ENCODE measurements around the gene TMEM225B. TPM values are rescaled to one million over a fixed set of nuclear protein-coding genes. Genes with fewer than 3 reads are reported as not detected.
"Not testable (repeated sequence)": the region's sequence is repeated elsewhere in the genome, so short reads cannot be mapped to it uniquely, and the experiment has no call there.

TMEM225B gene
- 1.6 TPM in 1 of 2 replicates, not detected in the other for total RNA-seq (2014; rRNA removed; shearing (Covaris generic); ENCODE audit: low replicate concordance)

DNA sequence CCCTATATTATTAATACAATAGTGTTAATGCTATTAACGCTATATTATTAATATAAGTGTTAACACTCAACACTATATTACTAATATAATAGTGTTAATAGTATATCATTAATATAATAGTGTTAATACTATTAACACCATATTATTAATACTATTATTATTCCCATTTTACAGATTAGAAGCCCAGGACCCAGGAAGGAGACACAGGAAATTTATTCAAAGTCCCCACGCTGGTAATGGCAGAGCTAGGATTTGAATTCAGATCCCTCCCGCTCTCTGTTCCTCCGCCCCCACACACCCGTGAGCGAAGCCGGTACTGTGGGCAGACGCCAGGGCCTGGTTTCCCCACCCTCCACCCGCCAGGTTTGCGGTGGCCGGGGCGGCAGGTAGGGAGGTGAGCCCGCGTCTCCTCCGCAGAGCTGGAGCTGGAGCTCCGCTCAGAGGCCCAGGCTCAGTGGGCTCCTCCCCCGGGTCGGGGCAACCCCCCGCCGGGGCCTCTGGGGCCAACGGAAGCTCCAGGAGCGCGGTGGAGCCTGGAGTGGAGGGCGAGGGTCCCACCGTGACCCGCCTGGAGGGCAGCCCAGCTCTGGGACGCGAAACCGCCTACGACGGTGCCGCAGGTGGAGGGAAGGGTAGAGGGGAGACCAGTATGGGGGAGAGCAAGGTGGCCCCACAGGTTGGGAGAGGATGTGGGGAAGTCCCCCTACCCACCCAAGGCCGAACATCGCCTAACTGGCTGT is at the start of gene TMEM225B:
TSS of gene TMEM225B (plus strand) at position 506 of the 740 bp plus-strand sequence. CDS start 6,122 bp downstream, outside the sequence.
- DNase-seq, result no peak
- Histone ChIP-seq H2AFZ (ENCODE audit: low read length) (no peak within 1 kb of the TSS), H3K9ac (ENCODE audit: low read length) (no peak within 1 kb of the TSS)

GRCh38 chr7:99549545-99549944 is 48.5 kb upstream of the TMEM225B start:
- DNase-seq; H3K27ac ChIP-seq (ENCODE audit: low read length); H3K4me2 ChIP-seq (ENCODE audit: low read depth, low read length, poor library complexity, severe bottlenecking); H3K9me2 ChIP-seq (replicated peaks; ENCODE audit: insufficient read depth, low read length); H4K20me1 ChIP-seq (ENCODE audit: insufficient read depth, low read depth, low read length); H3K9ac ChIP-seq (ENCODE audit: low read length); H3K27me3 ChIP-seq (ENCODE audit: low read length); H3K4me3 ChIP-seq (ENCODE audit: low read length); H2AFZ ChIP-seq (ENCODE audit: low read length); H3K9me3 ChIP-seq (ENCODE audit: low read length): not testable (repeated sequence)
- Histone ChIP-seq H3K36me3 (ENCODE audit: insufficient read depth, low read length) (peaks cover 24% of the 10 kb centered on the region), H3K4me1 (ENCODE audit: low read length) (peaks cover 19% of the 10 kb centered on the region), H3K79me2 (ENCODE audit: low read length) (peaks cover 18% of the 10 kb centered on the region)

More for the DNA sequence above, at the start of gene TMEM225B:
- Histone ChIP-seq H3K9me3 (ENCODE audit: low read length) (no peaks in the 10 kb centered on the region), H3K79me2 (ENCODE audit: low read length) (no peaks in the 10 kb centered on the region), H3K27me3 (ENCODE audit: low read length) (no peaks in the 10 kb centered on the region), H3K9me2 (replicated peaks; ENCODE audit: insufficient read depth, low read length) (no peaks in the 10 kb centered on the region), H3K4me3 (ENCODE audit: low read length) (no peak within 1 kb of the TSS), H3K36me3 (ENCODE audit: insufficient read depth, low read length) (no peaks in the 10 kb centered on the region), H3K27ac (ENCODE audit: low read length) (no peak within 1 kb of the TSS), H4K20me1 (ENCODE audit: insufficient read depth, low read depth, low read length) (no peaks in the 10 kb centered on the region), H3K4me2 (ENCODE audit: low read depth, low read length, poor library complexity, severe bottlenecking) (no peak within 1 kb of the TSS), H3K4me1 (ENCODE audit: low read length) (no peaks in the 10 kb centered on the region)

DNA sequence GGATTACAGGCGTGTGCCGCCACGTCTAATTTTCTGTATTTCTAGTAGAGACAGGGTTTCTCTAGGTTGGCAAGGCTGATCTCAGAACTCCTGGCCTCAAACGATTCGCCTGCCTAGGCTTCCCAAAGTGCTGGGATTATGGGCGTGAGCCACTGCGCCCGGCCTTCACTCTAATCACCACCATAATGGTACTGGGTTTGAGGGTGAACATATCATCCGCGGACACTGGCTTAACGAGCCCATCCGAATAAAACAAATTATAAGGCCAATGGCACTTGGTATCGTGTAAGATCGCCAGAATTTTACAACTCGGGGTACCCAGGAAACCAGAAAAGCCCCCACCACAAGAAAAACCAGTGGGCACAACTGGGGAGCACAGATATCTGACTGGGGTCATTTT is 46.7 kb upstream of the TMEM225B start:
- H3K9me2 ChIP-seq (replicated peaks; ENCODE audit: insufficient read depth, low read length), result no peaks in the 10 kb centered on the region
- H4K20me1 ChIP-seq (ENCODE audit: insufficient read depth, low read depth, low read length), result no peaks in the 10 kb centered on the region
- H3K9ac ChIP-seq (ENCODE audit: low read length), result peak overlapping the region; percentile 90
- H3K4me2 ChIP-seq (ENCODE audit: low read depth, low read length, poor library complexity, severe bottlenecking), result peak overlapping the region; percentile 86
- H3K4me3 ChIP-seq (ENCODE audit: low read length), result peak overlapping the region; percentile 87
- H3K4me1 ChIP-seq (ENCODE audit: low read length), result peaks cover 20% of the 10 kb centered on the region
- no peak overlapping the region for H3K27ac ChIP-seq (ENCODE audit: low read length)
- peaks cover 31% of the 10 kb centered on the region for H3K36me3 ChIP-seq (ENCODE audit: insufficient read depth, low read length)
- no peak for DNase-seq
- peaks cover 9% of the 10 kb centered on the region for H3K9me3 ChIP-seq (ENCODE audit: low read length)
- no peaks in the 10 kb centered on the region for H3K27me3 ChIP-seq (ENCODE audit: low read length)
- no peak overlapping the region for H2AFZ ChIP-seq (ENCODE audit: low read length)
- peaks cover 23% of the 10 kb centered on the region for H3K79me2 ChIP-seq (ENCODE audit: low read length)

DNA sequence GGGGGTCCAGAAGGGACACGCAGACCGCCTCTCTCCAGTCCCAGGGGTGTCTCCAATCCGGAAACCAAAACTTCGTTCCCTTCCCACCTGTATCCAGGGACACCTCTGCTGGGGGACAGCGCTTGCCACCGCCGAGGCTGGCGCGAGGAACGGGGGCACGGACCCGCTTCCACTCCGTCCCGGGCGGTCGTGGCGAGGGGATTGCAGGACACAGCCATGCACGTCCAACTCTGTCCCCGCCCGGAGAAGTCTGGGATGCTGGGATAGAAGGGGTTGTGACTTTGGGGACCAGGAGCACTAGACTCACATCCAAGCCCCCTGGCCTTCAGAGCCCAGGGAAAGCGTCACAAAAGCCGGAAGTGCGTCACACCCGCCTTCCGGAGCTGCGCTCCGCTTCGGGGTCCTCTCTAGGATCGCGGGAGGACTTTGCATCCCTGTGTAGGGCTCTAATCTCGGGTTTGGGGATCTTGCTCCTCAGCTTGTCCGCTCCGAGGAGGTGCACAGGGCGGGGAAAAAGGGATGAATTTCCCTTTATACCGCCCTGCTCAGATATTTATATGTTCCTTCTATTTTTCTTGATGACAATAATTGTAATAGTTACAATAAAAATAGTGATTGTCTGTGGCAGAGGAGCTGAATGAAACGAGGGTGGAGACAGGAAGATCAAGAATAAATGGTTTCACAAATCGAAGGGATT is 46.2 kb upstream of the TMEM225B start, which contains the start of gene FAM200A:
TSS of gene FAM200A (minus strand) at position 348 of the 697 bp plus-strand sequence. CDS start 3,707 bp downstream, outside the sequence.
- Histone ChIP-seq H3K27me3 (ENCODE audit: low read length) (no peaks in the 10 kb centered on the region), H3K79me2 (ENCODE audit: low read length) (peaks cover 29% of the 10 kb centered on the region), H3K9me2 (replicated peaks; ENCODE audit: insufficient read depth, low read length) (no peaks in the 10 kb centered on the region), H4K20me1 (ENCODE audit: insufficient read depth, low read depth, low read length) (no peaks in the 10 kb centered on the region), H3K9ac (ENCODE audit: low read length) (peak within 1 kb of the TSS; percentile 90), H3K27ac (ENCODE audit: low read length) (peak within 1 kb of the TSS; percentile 36), H2AFZ (ENCODE audit: low read length) (peak within 1 kb of the TSS; percentile 75), H3K9me3 (ENCODE audit: low read length) (peaks cover 9% of the 10 kb centered on the region), H3K36me3 (ENCODE audit: insufficient read depth, low read length) (peaks cover 36% of the 10 kb centered on the region), H3K4me1 (ENCODE audit: low read length) (peaks cover 26% of the 10 kb centered on the region), H3K4me3 (ENCODE audit: low read length) (peak within 1 kb of the TSS; percentile 87), H3K4me2 (ENCODE audit: low read depth, low read length, poor library complexity, severe bottlenecking) (peak within 1 kb of the TSS; percentile 86)
- peak; percentile 95 for DNase-seq

- no peaks in the 10 kb centered on the region for H3K9me2 ChIP-seq (replicated peaks; ENCODE audit: insufficient read depth, low read length)
These were observed 45.0 kb upstream of the TMEM225B start for GRCh38 chr7:99553039-99553438.

DNA sequence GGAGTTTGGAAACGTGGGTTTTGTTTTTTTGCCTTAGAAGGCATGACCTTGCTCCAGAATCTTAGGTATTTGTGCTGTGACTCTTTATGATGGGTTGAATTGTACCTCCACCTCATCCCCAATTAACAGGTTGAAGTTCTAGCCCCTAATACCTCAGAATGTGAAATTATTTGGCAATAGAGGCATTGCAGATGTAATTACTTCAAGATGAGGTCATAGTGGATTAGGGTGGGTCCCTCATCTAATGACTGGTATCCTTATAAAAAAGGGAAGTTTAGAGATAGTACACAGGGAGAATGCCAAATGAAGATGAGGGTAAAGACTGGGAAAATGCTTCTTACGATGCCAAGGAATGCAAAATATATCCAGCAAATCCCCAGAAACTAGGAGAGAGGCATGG is 43.1 kb upstream of the TMEM225B start:
- Histone ChIP-seq H3K4me1 (ENCODE audit: low read length) (peaks cover 38% of the 10 kb centered on the region), H3K9ac (ENCODE audit: low read length) (no peak overlapping the region), H3K9me2 (replicated peaks; ENCODE audit: insufficient read depth, low read length) (no peaks in the 10 kb centered on the region), H3K9me3 (ENCODE audit: low read length) (no peaks in the 10 kb centered on the region; the same call in 1 of the 2 replicates), H4K20me1 (ENCODE audit: insufficient read depth, low read depth, low read length) (no peaks in the 10 kb centered on the region; the same call in 1 of the 2 replicates), H3K27ac (ENCODE audit: low read length) (no peak overlapping the region), H3K4me2 (ENCODE audit: low read depth, low read length, poor library complexity, severe bottlenecking) (no peak overlapping the region), H2AFZ (ENCODE audit: low read length) (no peak overlapping the region), H3K79me2 (ENCODE audit: low read length) (peaks cover 58% of the 10 kb centered on the region), H3K4me3 (ENCODE audit: low read length) (no peak overlapping the region), H3K36me3 (ENCODE audit: insufficient read depth, low read length) (peaks cover 25% of the 10 kb centered on the region), H3K27me3 (ENCODE audit: low read length) (no peaks in the 10 kb centered on the region)
- no peak for DNase-seq

More at GRCh38 chr7:99553039-99553438, 45.0 kb upstream of the TMEM225B start:
- Histone ChIP-seq H3K9ac (ENCODE audit: low read length) (no peak overlapping the region), H4K20me1 (ENCODE audit: insufficient read depth, low read depth, low read length) (no peaks in the 10 kb centered on the region), H3K4me3 (ENCODE audit: low read length) (no peak overlapping the region), H3K9me3 (ENCODE audit: low read length) (no peaks in the 10 kb centered on the region; the same call in 1 of the 2 replicates), H3K36me3 (ENCODE audit: insufficient read depth, low read length) (peaks cover 30% of the 10 kb centered on the region), H3K27ac (ENCODE audit: low read length) (no peak overlapping the region), H3K79me2 (ENCODE audit: low read length) (peaks cover 40% of the 10 kb centered on the region), H3K4me1 (ENCODE audit: low read length) (peaks cover 32% of the 10 kb centered on the region), H3K4me2 (ENCODE audit: low read depth, low read length, poor library complexity, severe bottlenecking) (no peak overlapping the region), H2AFZ (ENCODE audit: low read length) (no peak overlapping the region), H3K27me3 (ENCODE audit: low read length) (no peaks in the 10 kb centered on the region)
- no peak for DNase-seq

DNA sequence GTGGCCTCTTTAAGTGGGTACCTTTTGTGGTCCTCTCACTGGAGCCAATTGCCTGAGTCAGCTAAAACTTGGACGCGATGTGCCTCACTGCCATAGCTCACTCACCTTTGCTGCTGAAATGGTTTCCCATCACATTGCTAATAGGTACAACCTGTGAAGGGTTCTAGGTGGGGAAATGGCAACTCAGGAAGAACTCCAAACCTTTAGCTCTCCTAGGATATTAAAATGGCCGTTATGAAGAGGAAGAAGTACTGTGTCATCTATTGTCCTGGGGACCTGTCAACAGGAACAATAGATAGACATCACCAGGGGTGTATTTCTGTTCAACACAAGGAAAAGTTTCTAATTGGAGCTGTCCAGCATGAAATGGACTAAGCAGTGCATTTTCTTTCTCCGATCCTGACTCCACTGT is 40.9 kb upstream of the TMEM225B start:
- no peak for DNase-seq
- Histone ChIP-seq H3K4me1 (ENCODE audit: low read length) (peaks cover 34% of the 10 kb centered on the region), H2AFZ (ENCODE audit: low read length) (no peak overlapping the region), H3K27ac (ENCODE audit: low read length) (peak overlapping the region; percentile 90), H3K9me3 (ENCODE audit: low read length) (no peaks in the 10 kb centered on the region), H3K9me2 (replicated peaks; ENCODE audit: insufficient read depth, low read length) (no peaks in the 10 kb centered on the region), H3K4me2 (ENCODE audit: low read depth, low read length, poor library complexity, severe bottlenecking) (peak overlapping the region; percentile 76), H3K27me3 (ENCODE audit: low read length) (no peaks in the 10 kb centered on the region), H3K36me3 (ENCODE audit: insufficient read depth, low read length) (peaks cover 44% of the 10 kb centered on the region), H4K20me1 (ENCODE audit: insufficient read depth, low read depth, low read length) (no peaks in the 10 kb centered on the region; the same call in 1 of the 2 replicates), H3K79me2 (ENCODE audit: low read length) (peaks cover 61% of the 10 kb centered on the region), H3K4me3 (ENCODE audit: low read length) (peak overlapping the region; percentile 89), H3K9ac (ENCODE audit: low read length) (peak overlapping the region; percentile 100)

GRCh38 chr7:99557940-99558305 is 40.1 kb upstream of the TMEM225B start:
- DNase-seq, result no peak
- no peaks in the 10 kb centered on the region for H3K9me2 ChIP-seq (replicated peaks; ENCODE audit: insufficient read depth, low read length)
- H2AFZ ChIP-seq (ENCODE audit: low read length), result peak overlapping the region; percentile 49; the same call in 1 of the 2 replicates
- H3K9me3 ChIP-seq (ENCODE audit: low read length), result no peaks in the 10 kb centered on the region
- peak overlapping the region; percentile 76 for H3K4me2 ChIP-seq (ENCODE audit: low read depth, low read length, poor library complexity, severe bottlenecking)
- no peaks in the 10 kb centered on the region; the same call in 1 of the 2 replicates for H4K20me1 ChIP-seq (ENCODE audit: insufficient read depth, low read depth, low read length)
- peak overlapping the region; percentile 100 for H3K9ac ChIP-seq (ENCODE audit: low read length)
- peaks cover 68% of the 10 kb centered on the region for H3K79me2 ChIP-seq (ENCODE audit: low read length)
- H3K36me3 ChIP-seq (ENCODE audit: insufficient read depth, low read length), result peaks cover 51% of the 10 kb centered on the region
- no peaks in the 10 kb centered on the region for H3K27me3 ChIP-seq (ENCODE audit: low read length)
- H3K4me1 ChIP-seq (ENCODE audit: low read length), result peaks cover 29% of the 10 kb centered on the region
- peak overlapping the region; percentile 90 for H3K27ac ChIP-seq (ENCODE audit: low read length)
- peak overlapping the region; percentile 89 for H3K4me3 ChIP-seq (ENCODE audit: low read length)
